Colonic mucosa (tissue), 4 donors: ENCODE measurements around the gene WDFY3. TPM values are rescaled to one million over a fixed set of nuclear protein-coding genes. Genes with fewer than 3 reads are reported as not detected.

ENCODE experiments used
- DNase-seq: peaks from one replicate; pipeline ENCODE4 v3.0.0-alpha.2; 2020
- H3K27ac ChIP-seq: fragments of 200-600 bp; one replicate; pipeline ENCODE4 v1.8.0; 2021
- H3K27me3 ChIP-seq: fragments of 200-600 bp; one replicate; pipeline ENCODE4 v1.8.0; 2021
- H3K36me3 ChIP-seq: fragments of 200-600 bp; one replicate; pipeline ENCODE4 v1.8.0; 2021
- H3K4me1 ChIP-seq: fragments of 200-600 bp; one replicate; pipeline ENCODE4 v1.8.0; 2021; ENCODE audit warnings: mild to moderate bottlenecking
- H3K4me3 ChIP-seq: fragments of 200-600 bp; one replicate; pipeline ENCODE4 v1.8.0; 2021
- H3K9ac ChIP-seq, 2 donors: one replicate each; pipeline ENCODE4 v1.7.0; 2013; ENCODE audit warnings: control low read depth in 2 of 2, low read depth in 2 of 2, low read length in 2 of 2
- H3K9me3 ChIP-seq: fragments of 200-600 bp; one replicate; pipeline ENCODE4 v1.8.0; 2021
- intact Hi-C: fragments of 100-400 bp; cut with DNase I; formaldehyde crosslinking; loops from one replicate; pipeline ENCODE4 v1.14.1; 2022
- total RNA-seq, 2 donors: library from RNA; stranded (reverse); fragmentation: NEBNext Ultra II Directional in 1 of 2; extraction: Animal tissue kit (Norgen Biotek cat#: 25700) in 1 of 2; gene quantifications; one replicate each; pipeline ENCODE4 v1.2.1, GENCODE V29; 2021
- TF ChIP-seq, protein P1 (sequence below): fragments of 200-600 bp; IDR thresholded peaks from one replicate; pipeline ENCODE4 v1.8.0; 2022; ENCODE audit warnings: antibody characterized with exemption, mild to moderate bottlenecking
- donor health status: healthy.
- donor health status: DM: no; HTN: no; CAD: no.
- donor health status: DM: no; HTN: no; CAD: no.

Gene WDFY3
- total RNA-seq, 2 donors from 2014 or later = 46.3 to 50.8 TPM

DNA sequence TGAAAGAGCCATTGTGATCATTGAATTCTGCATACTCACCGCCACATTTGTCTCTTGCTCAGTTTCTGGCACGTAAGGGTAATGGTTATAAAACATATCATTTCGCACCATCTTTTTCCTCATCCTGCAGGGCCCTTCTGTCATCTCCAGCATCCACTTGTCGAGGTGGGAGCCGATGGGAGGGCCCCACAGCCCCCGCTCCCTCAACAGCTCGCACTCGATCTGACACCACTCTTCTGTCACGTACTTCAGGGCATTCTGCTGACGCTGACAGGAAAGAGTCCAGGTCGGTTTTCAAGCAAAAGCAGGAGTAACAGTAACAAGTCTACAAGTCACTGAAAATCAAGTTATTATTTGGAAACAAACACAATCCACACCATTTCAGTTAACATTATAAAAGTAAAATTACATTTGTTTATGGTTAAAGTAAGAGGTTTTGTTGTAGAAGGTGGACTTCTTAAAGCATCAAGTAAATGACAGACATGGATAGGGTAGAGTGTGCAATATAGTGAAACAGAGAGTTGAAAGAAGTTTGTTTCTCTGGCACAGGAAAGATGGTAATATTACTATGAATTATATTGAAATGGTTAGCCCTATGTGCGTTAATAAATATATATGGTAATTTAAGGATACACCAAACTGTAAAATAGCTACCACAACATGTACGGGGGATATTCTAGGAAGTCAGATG, 233.0 kb downstream of the WDFY3 start:
- Histone ChIP-seq H3K27ac (no peak overlapping the region), H3K36me3 (no peaks in the 10 kb centered on the region), H3K27me3 (no peaks in the 10 kb centered on the region), H3K4me1 (no peaks in the 10 kb centered on the region), H3K4me3 (no peak overlapping the region), H3K9ac (no peak overlapping the region), H3K9me3 (no peaks in the 10 kb centered on the region)
- intact Hi-C loops = no loop called here
- no peak for DNase-seq
- TF ChIP-seq, protein P1, sequence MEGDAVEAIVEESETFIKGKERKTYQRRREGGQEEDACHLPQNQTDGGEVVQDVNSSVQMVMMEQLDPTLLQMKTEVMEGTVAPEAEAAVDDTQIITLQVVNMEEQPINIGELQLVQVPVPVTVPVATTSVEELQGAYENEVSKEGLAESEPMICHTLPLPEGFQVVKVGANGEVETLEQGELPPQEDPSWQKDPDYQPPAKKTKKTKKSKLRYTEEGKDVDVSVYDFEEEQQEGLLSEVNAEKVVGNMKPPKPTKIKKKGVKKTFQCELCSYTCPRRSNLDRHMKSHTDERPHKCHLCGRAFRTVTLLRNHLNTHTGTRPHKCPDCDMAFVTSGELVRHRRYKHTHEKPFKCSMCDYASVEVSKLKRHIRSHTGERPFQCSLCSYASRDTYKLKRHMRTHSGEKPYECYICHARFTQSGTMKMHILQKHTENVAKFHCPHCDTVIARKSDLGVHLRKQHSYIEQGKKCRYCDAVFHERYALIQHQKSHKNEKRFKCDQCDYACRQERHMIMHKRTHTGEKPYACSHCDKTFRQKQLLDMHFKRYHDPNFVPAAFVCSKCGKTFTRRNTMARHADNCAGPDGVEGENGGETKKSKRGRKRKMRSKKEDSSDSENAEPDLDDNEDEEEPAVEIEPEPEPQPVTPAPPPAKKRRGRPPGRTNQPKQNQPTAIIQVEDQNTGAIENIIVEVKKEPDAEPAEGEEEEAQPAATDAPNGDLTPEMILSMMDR = no peak

DNA sequence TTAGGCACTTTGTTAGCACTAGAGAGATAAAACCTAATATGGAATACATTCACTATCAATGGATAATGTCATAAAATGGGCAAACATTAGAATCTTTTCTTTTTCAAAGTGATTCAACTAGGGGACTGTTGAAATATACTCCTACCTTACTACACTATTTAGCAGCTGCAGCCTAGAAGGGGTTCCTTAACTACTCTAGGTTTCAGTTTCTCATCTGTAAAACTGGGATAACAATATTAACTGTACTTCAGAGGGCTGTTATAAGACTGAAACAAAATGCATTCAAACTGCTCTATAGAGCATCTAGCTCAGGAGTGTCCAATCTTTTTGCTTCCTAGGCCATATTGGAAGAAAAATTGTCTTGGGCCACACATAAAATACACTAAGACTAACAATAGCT, 236.1 kb downstream of the WDFY3 start:
- H3K4me1 ChIP-seq = no peaks in the 10 kb centered on the region
- H3K9ac ChIP-seq = no peak overlapping the region
- H3K27ac ChIP-seq = no peak overlapping the region
- TF ChIP-seq, protein P1 = no peak
- no peaks in the 10 kb centered on the region for H3K27me3 ChIP-seq
- H3K4me3 ChIP-seq = no peak overlapping the region
- no peaks in the 10 kb centered on the region for H3K36me3 ChIP-seq
- H3K9me3 ChIP-seq = no peaks in the 10 kb centered on the region
- DNase-seq = no peak
- intact Hi-C loops = no loop called here

DNA sequence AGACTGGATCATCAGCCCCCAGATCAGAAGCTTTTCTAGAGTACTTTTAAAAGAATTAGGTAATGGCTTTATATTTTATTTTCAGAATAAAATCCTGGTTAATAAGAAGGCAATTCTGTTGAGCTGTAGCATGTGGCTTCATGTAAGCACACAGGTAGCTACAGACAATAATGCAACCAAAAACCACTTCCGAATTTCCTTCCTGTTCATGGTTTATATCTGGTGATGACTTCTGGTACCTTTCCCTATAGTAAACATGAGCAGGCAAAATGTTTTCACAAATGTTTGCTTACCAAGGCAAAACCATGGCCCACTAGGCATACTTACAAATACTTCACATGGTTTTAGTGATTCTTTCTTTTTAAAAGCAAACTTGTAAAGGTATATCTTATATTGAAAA, 239.0 kb downstream of the WDFY3 start:
- no peak overlapping the region for H3K27ac ChIP-seq

DNA sequence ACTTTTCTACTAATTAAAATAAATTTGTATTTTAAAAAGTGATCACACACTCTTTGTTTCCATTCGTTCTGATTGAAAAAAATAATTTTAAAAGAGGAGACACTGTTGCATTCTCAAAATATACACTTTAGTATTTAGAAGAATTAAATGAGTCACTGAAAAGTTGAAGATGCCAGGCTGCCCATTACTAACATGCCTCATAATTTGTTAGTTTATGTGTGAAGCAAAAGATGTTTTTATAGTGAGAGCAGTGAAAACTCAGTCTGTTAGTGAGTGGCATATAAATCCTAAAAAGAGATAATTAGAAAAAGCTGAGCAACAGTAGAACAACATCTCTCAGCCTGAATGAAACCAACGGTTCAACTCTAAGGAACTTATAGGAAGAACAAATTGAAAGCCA, 240.1 kb downstream of the WDFY3 start:
- H3K9ac ChIP-seq = no peak overlapping the region
- no peaks in the 10 kb centered on the region for H3K9me3 ChIP-seq
- TF ChIP-seq, protein P1 = no peak
- no peaks in the 10 kb centered on the region for H3K4me1 ChIP-seq
- H3K36me3 ChIP-seq = no peaks in the 10 kb centered on the region
- no peaks in the 10 kb centered on the region for H3K27me3 ChIP-seq
- intact Hi-C loops = no loop called here
- DNase-seq = no peak
- no peak overlapping the region for H3K27ac ChIP-seq
- no peak overlapping the region for H3K4me3 ChIP-seq

More for the DNA sequence above, 239.0 kb downstream of the WDFY3 start:
- Histone ChIP-seq H3K4me1 (no peaks in the 10 kb centered on the region), H3K9ac (no peak overlapping the region), H3K4me3 (no peak overlapping the region), H3K36me3 (no peaks in the 10 kb centered on the region), H3K9me3 (no peaks in the 10 kb centered on the region), H3K27me3 (no peaks in the 10 kb centered on the region)
- intact Hi-C loops = no loop called here
- TF ChIP-seq, protein P1 = no peak
- DNase-seq = no peak

DNA sequence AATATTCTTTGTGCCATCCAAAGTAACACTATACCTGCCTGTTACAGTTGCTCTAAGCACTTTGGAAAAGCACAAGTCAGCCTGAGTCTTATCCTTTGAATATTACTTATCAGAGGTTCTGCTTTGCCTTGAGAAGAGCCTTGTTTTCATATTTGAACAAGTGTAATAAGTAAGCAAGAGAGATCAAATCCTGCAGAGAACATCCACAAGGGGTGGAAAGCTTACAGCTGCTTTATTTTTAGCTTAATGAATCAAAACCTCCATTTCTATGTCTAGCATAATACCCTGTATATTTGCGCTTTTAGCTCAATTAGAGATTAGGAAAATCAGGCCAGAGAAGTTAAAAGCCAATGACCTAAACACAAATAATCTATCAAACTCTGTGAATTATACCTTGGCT, 243.8 kb downstream of the WDFY3 start:
- no peak overlapping the region for H3K4me3 ChIP-seq
- DNase-seq = no peak
- H3K9me3 ChIP-seq = no peaks in the 10 kb centered on the region
- H3K27me3 ChIP-seq = no peaks in the 10 kb centered on the region
- H3K27ac ChIP-seq = no peak overlapping the region
- H3K4me1 ChIP-seq = no peaks in the 10 kb centered on the region
- TF ChIP-seq, protein P1 = no peak
- no peaks in the 10 kb centered on the region for H3K36me3 ChIP-seq
- H3K9ac ChIP-seq = no peak overlapping the region
- intact Hi-C loops = no loop called here
